A549 (cell line): ENCODE results near the gene LDAF1.

Experiments used
- CTCF ChIP-seq: fragments of >200 bp; sonication (Bioruptor Twin); formaldehyde crosslinking; IDR thresholded peaks from 3 replicates; pipeline ENCODE4 v1.5.1; 2016
- ELK1 ChIP-seq: fragments of 150-350 bp; IDR thresholded peaks from 2 replicates; pipeline ENCODE4 v1.6.1; 2014; ENCODE audit warnings: low read depth, mild to moderate bottlenecking, low read length
- FOSL2 ChIP-seq, 2 experiments: fragments of 450-650 bp in 1 of 2; fragments of >200 bp in 1 of 2; sonication (Bioruptor Twin) in 1 of 2; formaldehyde crosslinking; IDR thresholded peaks; 2 replicates each; pipeline versions ENCODE4 v1.5.0 to v1.6.1; 2016 to 2020; ENCODE audit warnings: mild to moderate bottlenecking in 1 of 2, moderate library complexity in 1 of 2
- JUN ChIP-seq, 2 experiments: fragments of >200 bp; sonication (Bioruptor Twin); formaldehyde crosslinking; IDR thresholded peaks; 2 replicates in 1 of 2; 3 replicates in 1 of 2; pipeline ENCODE4 v1.6.1; 2016 to 2017
- MAX ChIP-seq: IDR thresholded peaks from 2 replicates; pipeline ENCODE4 v1.6.1; 2012
- NR3C1 ChIP-seq: fragments of >200 bp; sonication (Bioruptor Twin); formaldehyde crosslinking; IDR thresholded peaks from 3 replicates; pipeline ENCODE4 v1.6.1; 2017
- POLR2A ChIP-seq: IDR thresholded peaks from 2 replicates; pipeline ENCODE4 v1.6.1; 2012; ENCODE audit warnings: mild to moderate bottlenecking, low read length
- TF ChIP-seq, protein P1 (sequence below): fragments of 200-600 bp; sonication (generic); IDR thresholded peaks from 2 replicates; pipeline ENCODE4 v1.6.1; 2016; ENCODE audit warnings: antibody characterized with exemption, mild to moderate bottlenecking, moderate library complexity

DNA sequence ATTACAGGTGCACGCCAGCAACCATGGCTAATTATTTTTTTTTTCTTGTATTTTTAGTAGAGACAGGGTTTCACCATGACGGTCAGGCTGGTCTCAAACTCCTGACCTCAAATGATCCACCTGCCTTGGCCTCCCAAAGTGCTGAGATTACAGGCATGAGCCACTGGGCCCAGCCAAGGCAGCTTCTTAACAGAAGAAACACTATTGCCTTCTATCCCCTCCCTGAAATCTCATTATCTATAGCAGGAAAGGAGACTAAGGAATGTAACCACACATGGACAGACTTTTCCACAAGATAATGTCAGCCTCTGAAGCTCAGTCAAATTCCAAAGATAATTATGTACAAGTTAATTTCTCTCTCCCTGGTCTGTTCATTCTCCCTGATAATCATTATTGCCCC lies 58.6 kb downstream of the LDAF1 start:
- TF ChIP-seq POLR2A = no peak
- no peak for TF ChIP-seq JUN (IDR thresholded peaks at IDR 0.05)
- no peak for TF ChIP-seq ELK1
- no peak for TF ChIP-seq CTCF
- TF ChIP-seq, protein P1, sequence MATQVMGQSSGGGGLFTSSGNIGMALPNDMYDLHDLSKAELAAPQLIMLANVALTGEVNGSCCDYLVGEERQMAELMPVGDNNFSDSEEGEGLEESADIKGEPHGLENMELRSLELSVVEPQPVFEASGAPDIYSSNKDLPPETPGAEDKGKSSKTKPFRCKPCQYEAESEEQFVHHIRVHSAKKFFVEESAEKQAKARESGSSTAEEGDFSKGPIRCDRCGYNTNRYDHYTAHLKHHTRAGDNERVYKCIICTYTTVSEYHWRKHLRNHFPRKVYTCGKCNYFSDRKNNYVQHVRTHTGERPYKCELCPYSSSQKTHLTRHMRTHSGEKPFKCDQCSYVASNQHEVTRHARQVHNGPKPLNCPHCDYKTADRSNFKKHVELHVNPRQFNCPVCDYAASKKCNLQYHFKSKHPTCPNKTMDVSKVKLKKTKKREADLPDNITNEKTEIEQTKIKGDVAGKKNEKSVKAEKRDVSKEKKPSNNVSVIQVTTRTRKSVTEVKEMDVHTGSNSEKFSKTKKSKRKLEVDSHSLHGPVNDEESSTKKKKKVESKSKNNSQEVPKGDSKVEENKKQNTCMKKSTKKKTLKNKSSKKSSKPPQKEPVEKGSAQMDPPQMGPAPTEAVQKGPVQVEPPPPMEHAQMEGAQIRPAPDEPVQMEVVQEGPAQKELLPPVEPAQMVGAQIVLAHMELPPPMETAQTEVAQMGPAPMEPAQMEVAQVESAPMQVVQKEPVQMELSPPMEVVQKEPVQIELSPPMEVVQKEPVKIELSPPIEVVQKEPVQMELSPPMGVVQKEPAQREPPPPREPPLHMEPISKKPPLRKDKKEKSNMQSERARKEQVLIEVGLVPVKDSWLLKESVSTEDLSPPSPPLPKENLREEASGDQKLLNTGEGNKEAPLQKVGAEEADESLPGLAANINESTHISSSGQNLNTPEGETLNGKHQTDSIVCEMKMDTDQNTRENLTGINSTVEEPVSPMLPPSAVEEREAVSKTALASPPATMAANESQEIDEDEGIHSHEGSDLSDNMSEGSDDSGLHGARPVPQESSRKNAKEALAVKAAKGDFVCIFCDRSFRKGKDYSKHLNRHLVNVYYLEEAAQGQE = no peak
- no peak for TF ChIP-seq MAX
- no peak for TF ChIP-seq NR3C1
- no peak for TF ChIP-seq FOSL2 (IDR thresholded peaks at IDR 0.05)
- no peak for TF ChIP-seq FOSL2 (CRISPR knock-in tag; IDR thresholded peaks at IDR 0.05)
